Raji (cell line): Measurements from ENCODE around the gene TTLL11.

Experiments used
- POLR2A ChIP-seq: IDR thresholded peaks from 2 replicates; pipeline ENCODE4 v1.6.1; 2011; ENCODE audit warnings: low read depth, low read length, control low read depth; ENCODE audit not compliant: insufficient read depth

The TTLL11 gene

GRCh38 chr9:121860213-121860612 is 232.9 kb downstream of the TTLL11 start:
- TF ChIP-seq POLR2A: no peak

GRCh38 chr9:121859646-121860045 is 233.5 kb downstream of the TTLL11 start:
- no peak for TF ChIP-seq POLR2A

- no peak for TF ChIP-seq POLR2A
These were observed 234.3 kb downstream of the TTLL11 start for GRCh38 chr9:121858788-121859187.

- no peak for TF ChIP-seq POLR2A
These were observed 235.2 kb downstream of the TTLL11 start for GRCh38 chr9:121857928-121858327.

GRCh38 chr9:121855476-121855875 is 237.6 kb downstream of the TTLL11 start:
- TF ChIP-seq POLR2A: no peak

GRCh38 chr9:121853617-121854395 is 239.3 kb downstream of the TTLL11 start:
- TF ChIP-seq POLR2A: no peak

- TF ChIP-seq POLR2A: no peak
These were observed 240.2 kb downstream of the TTLL11 start for GRCh38 chr9:121852651-121853616.

GRCh38 chr9:121852241-121852640 is 240.9 kb downstream of the TTLL11 start:
- no peak for TF ChIP-seq POLR2A

GRCh38 chr9:121851641-121852091 is 241.4 kb downstream of the TTLL11 start:
- TF ChIP-seq POLR2A: no peak

- TF ChIP-seq POLR2A: no peak
These were observed 242.7 kb downstream of the TTLL11 start for GRCh38 chr9:121850366-121850765.

- no peak for TF ChIP-seq POLR2A
These were observed 243.6 kb downstream of the TTLL11 start for GRCh38 chr9:121849554-121849953.

- no peak for TF ChIP-seq POLR2A
These were observed 248.5 kb downstream of the TTLL11 start for GRCh38 chr9:121844562-121844961.

- no peak for TF ChIP-seq POLR2A
These were observed 249.0 kb downstream of the TTLL11 start for GRCh38 chr9:121844098-121844497.

- no peak for TF ChIP-seq POLR2A
These were observed 250.5 kb downstream of the TTLL11 start for GRCh38 chr9:121842612-121842978.

GRCh38 chr9:121841771-121842611 is 251.1 kb downstream of the TTLL11 start:
- no peak for TF ChIP-seq POLR2A
